GM21515 (cell line): ENCODE data around the gene ODC1.

Source experiments
- ATAC-seq: cut with Tn5 transposase; IDR thresholded peaks from one replicate; pipeline ENCODE4 v1.9.1; 2021; ENCODE audit not compliant: unreplicated experiment

Gene ODC1

GRCh38 chr2:10402062-10402585 lies 46.0 kb downstream of the ODC1 start:
- ATAC-seq: no peak

- ATAC-seq: no peak
These were observed 46.9 kb downstream of the ODC1 start for GRCh38 chr2:10400978-10401951.

- no peak for ATAC-seq
These were observed 47.6 kb downstream of the ODC1 start for GRCh38 chr2:10400568-10400977.

GRCh38 chr2:10400002-10400401 lies 48.1 kb downstream of the ODC1 start:
- ATAC-seq: no peak

- no peak for ATAC-seq
These were observed 48.8 kb downstream of the ODC1 start for GRCh38 chr2:10399358-10399757.

- no peak for ATAC-seq
These were observed 49.6 kb downstream of the ODC1 start for GRCh38 chr2:10398496-10398895.

- ATAC-seq: no peak
These were observed 50.2 kb downstream of the ODC1 start for GRCh38 chr2:10397878-10398277.

GRCh38 chr2:10397297-10397875 lies 50.7 kb downstream of the ODC1 start:
- ATAC-seq: no peak

- no peak for ATAC-seq
These were observed 51.7 kb downstream of the ODC1 start for GRCh38 chr2:10396464-10396863.

- ATAC-seq: no peak
These were observed 52.2 kb downstream of the ODC1 start for GRCh38 chr2:10395893-10396292.

GRCh38 chr2:10393640-10393982 lies 54.5 kb downstream of the ODC1 start:
- ATAC-seq: no peak

- no peak for ATAC-seq
These were observed 55.0 kb downstream of the ODC1 start for GRCh38 chr2:10392951-10393639.

- no peak for ATAC-seq
These were observed 55.6 kb downstream of the ODC1 start for GRCh38 chr2:10392548-10392947.

GRCh38 chr2:10392100-10392499 lies 56.0 kb downstream of the ODC1 start:
- no peak for ATAC-seq

GRCh38 chr2:10390369-10390801 lies 57.7 kb downstream of the ODC1 start:
- ATAC-seq: no peak
